HG02973 (cell line): Measurements from ENCODE around the gene SCAF8.
A peak's percentile ranks its signal among the peaks of the same experiment; 100 is the strongest.
"Not testable (repeated sequence)": the region's sequence is repeated elsewhere in the genome, so short reads cannot be mapped to it uniquely, and the experiment has no call there.

Experiments
- ATAC-seq: cut with Tn5 transposase; IDR thresholded peaks from one replicate; pipeline ENCODE4 v1.9.1; 2021; ENCODE audit warnings: moderate library complexity; ENCODE audit not compliant: unreplicated experiment

SCAF8 gene

GRCh38 chr6:154779157-154779556 lies 45.9 kb downstream of the SCAF8 start:
- ATAC-seq: not testable (repeated sequence)

DNA sequence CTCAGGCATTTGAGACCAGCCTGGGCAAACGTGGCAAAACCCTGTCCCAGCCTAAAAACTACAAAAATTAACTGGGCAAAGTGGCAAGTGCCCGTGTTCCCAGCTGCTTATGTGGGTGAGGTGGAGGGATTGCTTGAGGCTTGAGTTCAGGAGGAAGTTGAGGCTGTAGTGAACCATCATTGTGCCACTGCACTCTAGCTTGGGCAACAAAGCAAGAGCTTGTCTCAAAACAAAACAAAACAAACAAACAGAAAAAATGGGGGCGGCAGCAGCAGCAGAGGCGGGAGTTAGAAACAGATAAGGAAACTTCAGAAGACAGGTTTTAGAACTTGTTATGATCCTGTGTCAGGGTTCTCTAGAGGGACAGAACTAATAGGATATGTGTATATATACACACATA lies 49.0 kb downstream of the SCAF8 start:
- ATAC-seq: no peak

DNA sequence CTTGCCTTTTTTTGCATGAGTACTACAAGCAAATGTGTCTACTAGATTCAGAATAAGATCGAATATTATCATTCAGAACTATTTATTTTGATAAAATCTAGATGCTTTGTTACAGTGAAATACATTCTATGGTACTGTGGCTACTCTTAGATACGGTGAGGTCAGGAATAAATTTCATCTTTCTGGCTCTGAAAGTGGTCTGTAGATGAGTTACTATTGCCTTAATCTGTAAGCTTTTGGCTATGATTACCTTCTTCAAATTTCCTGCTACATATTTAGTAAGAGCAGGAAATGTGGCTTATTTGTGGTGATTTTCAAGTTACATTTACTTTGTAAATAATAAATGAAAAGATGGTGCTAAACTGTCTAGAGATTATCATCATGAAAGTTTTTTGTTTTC lies 50.0 kb downstream of the SCAF8 start:
- ATAC-seq: no peak

DNA sequence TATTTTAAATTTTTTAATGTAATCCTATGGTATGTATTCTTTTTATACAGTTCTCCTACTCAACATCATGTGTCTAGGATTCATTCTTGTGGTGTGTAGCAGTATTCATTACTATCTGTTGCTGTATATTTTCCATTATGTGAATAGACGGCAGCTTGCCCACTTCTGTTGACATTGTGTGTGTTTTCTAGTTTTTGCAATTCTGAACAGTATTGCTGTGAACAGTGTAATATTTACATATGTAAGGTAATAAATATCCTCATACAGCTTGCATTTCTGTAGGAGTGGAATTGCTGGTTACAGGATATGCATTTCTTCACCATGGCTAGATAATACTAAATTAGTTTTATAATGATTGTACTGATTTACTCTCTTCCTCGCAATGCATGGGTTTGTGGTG lies 51.9 kb downstream of the SCAF8 start:
- ATAC-seq: no peak

GRCh38 chr6:154786144-154786868 lies 53.1 kb downstream of the SCAF8 start:
- ATAC-seq: no peak

GRCh38 chr6:154791556-154792317 lies 58.5 kb downstream of the SCAF8 start:
- ATAC-seq: no peak

- ATAC-seq: no peak
These were observed 59.1 kb downstream of the SCAF8 start for GRCh38 chr6:154792325-154792724.

DNA sequence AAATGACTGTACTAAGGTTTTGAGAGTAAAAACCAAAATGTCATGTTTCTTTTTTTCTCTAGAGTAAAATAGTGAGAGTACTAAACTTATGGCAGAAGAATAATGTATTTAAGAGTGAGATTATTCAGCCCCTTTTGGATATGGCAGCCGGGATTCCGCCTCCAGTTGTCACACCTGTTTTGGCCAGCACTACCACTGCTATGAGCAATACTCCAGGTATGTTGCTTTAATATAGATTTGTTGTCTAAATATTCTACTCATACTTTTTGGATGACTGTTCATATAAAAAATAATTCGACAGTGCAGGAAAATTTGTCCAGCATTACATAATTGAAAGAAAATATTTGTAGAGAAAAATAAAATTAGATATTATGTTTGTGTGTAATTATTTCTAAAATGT lies 59.5 kb downstream of the SCAF8 start:
- ATAC-seq: no peak

DNA sequence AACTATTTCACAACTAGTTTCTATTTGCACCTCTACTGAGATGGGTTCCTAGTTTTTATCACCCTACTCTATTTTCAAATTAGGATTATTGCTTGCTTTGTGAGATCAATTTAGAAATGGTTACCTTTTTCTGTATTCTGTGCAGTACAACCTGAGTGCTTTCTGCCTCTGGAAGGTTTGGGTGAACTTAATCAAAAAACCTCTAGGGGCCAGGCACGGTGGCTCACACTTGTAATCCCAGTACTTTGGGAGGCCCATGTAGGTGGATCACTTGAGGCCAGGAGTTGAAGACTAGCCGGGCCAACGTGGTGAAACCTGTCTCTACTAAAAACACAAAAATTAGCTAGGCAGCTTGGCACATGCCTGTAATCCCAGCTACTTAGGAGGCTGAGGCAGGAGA lies 63.3 kb downstream of the SCAF8 start:
- no peak for ATAC-seq

GRCh38 chr6:154797857-154798256 lies 64.6 kb downstream of the SCAF8 start:
- ATAC-seq: no peak

GRCh38 chr6:154800338-154800737 lies 67.1 kb downstream of the SCAF8 start:
- peak; percentile 45 for ATAC-seq

DNA sequence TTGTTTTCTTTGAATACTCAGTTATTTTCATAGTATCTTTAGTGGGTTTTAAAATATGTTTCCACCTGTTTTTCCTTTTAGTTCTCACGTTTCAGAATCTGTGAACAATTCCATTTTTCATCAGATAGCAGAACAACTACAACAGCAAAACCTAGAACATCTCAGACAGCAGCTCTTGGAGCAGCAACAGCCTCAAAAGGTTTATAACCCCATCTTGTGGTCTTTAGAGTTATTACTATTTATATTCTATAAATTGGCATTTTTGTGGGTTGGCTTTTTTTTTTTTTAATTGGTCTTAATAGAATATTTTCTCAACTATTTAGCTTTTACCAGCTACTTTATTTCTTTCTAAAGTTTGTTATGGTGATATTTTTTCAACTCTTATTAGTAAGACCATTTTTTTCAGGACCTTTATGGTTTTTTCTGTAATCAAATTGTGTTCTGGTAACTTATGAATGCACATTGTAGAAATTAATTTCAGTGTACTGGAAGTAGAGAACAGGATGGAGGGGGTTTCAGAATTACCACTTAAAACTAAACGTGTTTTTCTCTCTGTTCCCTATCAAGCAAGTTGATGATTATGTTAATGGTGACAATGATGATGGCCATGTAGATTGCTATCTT lies 72.2 kb downstream of the SCAF8 start:
- ATAC-seq: no peak

- no peak for ATAC-seq
These were observed 73.6 kb downstream of the SCAF8 start for GRCh38 chr6:154806804-154807203.

DNA sequence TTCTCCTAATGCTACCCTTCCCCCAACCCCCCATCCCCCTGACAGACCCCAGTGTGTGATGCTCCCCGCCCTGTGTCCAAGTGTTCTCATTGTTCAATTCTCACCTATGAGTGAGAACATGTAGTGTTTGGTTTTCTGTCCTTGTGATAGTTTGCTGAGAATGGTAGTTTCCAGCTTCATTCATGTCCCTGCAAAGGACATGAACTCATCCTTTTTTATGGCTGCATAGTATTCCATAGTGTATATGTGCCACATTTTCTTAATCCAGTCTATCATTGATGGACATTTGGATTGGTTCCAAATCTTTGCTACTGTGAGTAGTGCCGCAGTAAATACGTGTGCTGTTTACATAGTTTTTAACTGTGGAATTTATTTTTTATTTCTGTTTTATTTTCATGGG lies 78.4 kb downstream of the SCAF8 start:
- ATAC-seq: not testable (repeated sequence)

- ATAC-seq: peak; percentile 82
These were observed 80.8 kb downstream of the SCAF8 start for GRCh38 chr6:154814063-154814462.

- ATAC-seq: no peak
These were observed 83.0 kb downstream of the SCAF8 start for GRCh38 chr6:154815938-154816820.

- no peak for ATAC-seq
These were observed 87.9 kb downstream of the SCAF8 start for GRCh38 chr6:154821099-154821498.

GRCh38 chr6:154821638-154822037 lies 88.4 kb downstream of the SCAF8 start:
- ATAC-seq: no peak

DNA sequence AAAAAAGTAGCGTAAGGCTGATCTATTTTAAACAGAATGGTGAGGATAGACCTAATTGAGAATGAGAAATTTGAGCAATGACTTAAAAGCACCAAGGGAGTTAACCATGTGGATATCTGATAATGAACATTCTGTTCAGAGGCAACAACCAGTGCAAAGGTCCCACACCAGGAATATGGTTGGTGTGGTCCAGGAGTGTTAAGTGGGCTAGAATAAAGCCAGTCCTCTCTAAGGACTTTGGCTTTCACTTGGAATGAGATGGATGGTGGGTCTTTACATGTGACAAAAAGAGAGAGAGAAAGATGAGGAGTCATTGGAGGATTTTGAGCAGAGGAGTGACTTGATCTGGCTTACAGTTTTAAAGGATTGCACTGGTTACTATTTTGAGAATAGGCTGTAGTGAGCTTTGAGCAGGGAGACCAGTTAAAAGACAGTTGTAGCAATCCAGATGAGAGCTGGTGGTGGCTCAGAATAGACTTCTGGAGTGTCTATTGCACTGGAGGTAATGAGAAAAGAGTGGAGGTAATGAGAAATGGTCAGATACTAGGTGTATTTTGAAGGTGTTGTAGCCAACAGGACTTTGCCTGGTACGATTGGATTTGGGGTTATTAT lies 89.8 kb downstream of the SCAF8 start:
- no peak for ATAC-seq

GRCh38 chr6:154824076-154824475 lies 90.9 kb downstream of the SCAF8 start:
- ATAC-seq: no peak

- ATAC-seq: no peak
These were observed 96.8 kb downstream of the SCAF8 start for GRCh38 chr6:154829970-154830369.
